GM23338 (cell line): ENCODE results near the gene ATP10A. TPM values are rescaled to one million over a fixed set of nuclear protein-coding genes. Genes with fewer than 3 reads are reported as not detected.

Source experiments
- ATAC-seq: fragments of 200-7000 bp; cut with Tn5 transposase; 3 replicates; pipeline ENCODE4 v1.9.1; 2020
- DNase-seq: peaks from one replicate; pipeline ENCODE4 v3.0.0-alpha.2; 2015; ENCODE audit warnings: low spot score
- H2AFZ ChIP-seq: fragments of 200-600 bp; sonication (generic); 2 replicates; pipeline ENCODE4 v1.8.0; 2016; ENCODE audit warnings: antibody characterized with exemption, mild to moderate bottlenecking, moderate library complexity
- H3F3A ChIP-seq: fragments of 200-600 bp; sonication (generic); replicated peaks from 2 replicates; pipeline ENCODE4 v1.8.0; 2017; ENCODE audit warnings: antibody characterized with exemption, mixed run types, low read depth
- H3K27ac ChIP-seq: fragments of 200-600 bp; sonication (generic); 2 replicates; pipeline ENCODE4 v1.6.1; 2016; ENCODE audit warnings: low read depth
- H3K27me3 ChIP-seq: fragments of 200-600 bp; sonication (generic); 2 replicates; pipeline ENCODE4 v1.8.0; 2016; ENCODE audit warnings: mild to moderate bottlenecking, mixed run types, moderate library complexity; ENCODE audit not compliant: insufficient read depth
- H3K36me3 ChIP-seq: fragments of 200-600 bp; sonication (generic); 2 replicates; pipeline ENCODE4 v1.8.0; 2016; ENCODE audit warnings: mild to moderate bottlenecking; ENCODE audit not compliant: insufficient read depth
- H3K4me1 ChIP-seq: fragments of 200-600 bp; sonication (generic); 2 replicates; pipeline ENCODE4 v1.8.0; 2016; ENCODE audit warnings: mild to moderate bottlenecking, moderate library complexity; ENCODE audit not compliant: insufficient read depth
- H3K4me2 ChIP-seq: fragments of 200-600 bp; sonication (generic); 2 replicates; pipeline ENCODE4 v1.7.1; 2017; ENCODE audit warnings: mixed run types
- H3K4me3 ChIP-seq: fragments of 200-600 bp; sonication (generic); 2 replicates; pipeline ENCODE4 v1.6.1; 2016; ENCODE audit warnings: mixed run types
- H3K79me2 ChIP-seq: fragments of 200-600 bp; sonication (generic); replicated peaks from 2 replicates; pipeline ENCODE4 v1.8.0; 2017; ENCODE audit warnings: mild to moderate bottlenecking; ENCODE audit not compliant: insufficient read depth
- H3K9me2 ChIP-seq: fragments of 200-600 bp; sonication (generic); 2 replicates; pipeline ENCODE4 v1.8.0; 2017; ENCODE audit not compliant: insufficient read depth
- H4K20me1 ChIP-seq: fragments of 200-600 bp; sonication (generic); replicated peaks from 2 replicates; pipeline ENCODE4 v1.8.0; 2017; ENCODE audit warnings: mild to moderate bottlenecking; ENCODE audit not compliant: insufficient read depth
- H3K27ac Mint-ChIP-seq: 2 replicates; pipeline ENCODE4 v1.8.0; 2020; ENCODE audit warnings: inconsistent platforms, mild to moderate bottlenecking, moderate library complexity, mixed read lengths
- H3K27me3 Mint-ChIP-seq: 3 replicates; pipeline ENCODE4 v1.8.0; 2022; ENCODE audit warnings: low read depth, mild to moderate bottlenecking, moderate library complexity, mixed read lengths, inconsistent platforms; ENCODE audit not compliant: insufficient read depth, poor library complexity
- H3K36me3 Mint-ChIP-seq: 3 replicates; pipeline ENCODE4 v1.8.0; 2021; ENCODE audit warnings: low read depth, mild to moderate bottlenecking, inconsistent platforms, moderate library complexity, mixed read lengths
- H3K4me1 Mint-ChIP-seq: 3 replicates; pipeline ENCODE4 v1.8.0; 2020; ENCODE audit warnings: mild to moderate bottlenecking, inconsistent platforms, mixed read lengths
- H3K4me3 Mint-ChIP-seq: 3 replicates; pipeline ENCODE4 v1.8.0; 2021; ENCODE audit warnings: moderate library complexity, mild to moderate bottlenecking, inconsistent platforms, mixed read lengths
- H3K9me3 Mint-ChIP-seq: 3 replicates; pipeline ENCODE4 v1.8.0; 2020; ENCODE audit warnings: moderate library complexity, mild to moderate bottlenecking, inconsistent platforms, mixed read lengths
- CREB1 ChIP-seq: fragments of 250-450 bp; sonication (Bioruptor Pico); IDR thresholded peaks from 2 replicates; pipeline ENCODE4 v1.5.0; 2020; ENCODE audit warnings: low read depth, mild to moderate bottlenecking, moderate library complexity
- ETS1 ChIP-seq: IDR thresholded peaks from 2 replicates; pipeline ENCODE4 v1.6.1; 2016; ENCODE audit warnings: antibody characterized with exemption
- EZH2 ChIP-seq: fragments of 200-600 bp; sonication (generic); IDR thresholded peaks from one replicate; pipeline ENCODE4 v1.8.0; 2017; ENCODE audit warnings: antibody characterized with exemption, mild to moderate bottlenecking, low read depth; ENCODE audit not compliant: unreplicated experiment
- EZH2phosphoT487 ChIP-seq: fragments of 200-600 bp; sonication (generic); IDR thresholded peaks from one replicate; pipeline ENCODE4 v1.8.1; 2018; ENCODE audit warnings: antibody characterized with exemption; ENCODE audit not compliant: unreplicated experiment
- JUNB ChIP-seq: IDR thresholded peaks from one replicate; pipeline ENCODE4 v1.6.1; 2016; ENCODE audit warnings: antibody characterized with exemption; ENCODE audit not compliant: unreplicated experiment
- NANOG ChIP-seq: IDR thresholded peaks from 2 replicates; pipeline ENCODE4 v1.6.1; 2016; ENCODE audit warnings: antibody characterized with exemption, borderline replicate concordance
- POLR2AphosphoS5 ChIP-seq: IDR thresholded peaks from 2 replicates; pipeline ENCODE4 v1.6.1; 2016; ENCODE audit warnings: antibody characterized with exemption, low read depth
- REST ChIP-seq: IDR thresholded peaks from one replicate; pipeline ENCODE4 v1.6.1; 2018; ENCODE audit warnings: antibody characterized with exemption; ENCODE audit not compliant: unreplicated experiment
- STAT1 ChIP-seq: IDR thresholded peaks from one replicate; pipeline ENCODE4 v1.6.1; 2016; ENCODE audit warnings: antibody characterized with exemption; ENCODE audit not compliant: unreplicated experiment
- ZNF114 ChIP-seq: fragments of 250-450 bp; sonication (Bioruptor Pico); IDR thresholded peaks from 2 replicates; pipeline ENCODE4 v1.5.0; 2020; ENCODE audit warnings: mild to moderate bottlenecking, moderate library complexity
- ZNF331 ChIP-seq: fragments of 250-450 bp; sonication (Bioruptor Pico); IDR thresholded peaks from 2 replicates; pipeline ENCODE4 v1.5.0; 2020; ENCODE audit warnings: low read depth, mild to moderate bottlenecking, moderate library complexity
- ZNF462 ChIP-seq: fragments of 250-450 bp; sonication (Bioruptor Pico); IDR thresholded peaks from 2 replicates; pipeline ENCODE4 v1.5.0; 2020; ENCODE audit warnings: mild to moderate bottlenecking, moderate library complexity
- polyA plus RNA-seq: library from polyadenylated mRNA; unstranded; fragments of >200 nt; fragmentation: Nextera tagmentation; extraction: Ambion mirVana; gene quantifications from 2 replicates; pipeline ENCODE4 v1.2.1, GENCODE V29; 2016
- total RNA-seq: library from RNA; depleted of rRNA; stranded (reverse); fragments of >200 nt; shearing (Covaris generic); gene quantifications from 2 replicates; pipeline ENCODE4 v1.2.3, GENCODE V29; 2014

Gene ATP10A
- total and polyA plus RNA-seq, 2 experiments from 2014 or later, result 0.36 to 5.6 TPM

- no peak for TF ChIP-seq ETS1
These were observed 121.9 kb downstream of the ATP10A start (continued) for GRCh38 chr15:25741256-25741580.

GRCh38 chr15:25740383-25741255 lies 122.5 kb downstream of the ATP10A start:
- H3F3A ChIP-seq, result no peaks in the 10 kb centered on the region
- H3K79me2 ChIP-seq, result no peaks in the 10 kb centered on the region
- ATAC-seq (no peak), DNase-seq (no peak)
- Mint-ChIP-seq H3K27me3 (no peaks in the 10 kb centered on the region), H3K4me3 (no peak overlapping the region), H3K36me3 (no peaks in the 10 kb centered on the region), H3K4me1 (no peaks in the 10 kb centered on the region; the same call in 2 of the 3 replicates), H3K9me3 (no peaks in the 10 kb centered on the region), H3K27ac (no peak overlapping the region)
- H4K20me1 ChIP-seq, result no peaks in the 10 kb centered on the region
- no peaks in the 10 kb centered on the region for H3K4me1 ChIP-seq
- no peak overlapping the region for H2AFZ ChIP-seq
- no peaks in the 10 kb centered on the region for H3K9me2 ChIP-seq
- H3K4me3 ChIP-seq, result no peak overlapping the region
- H3K36me3 ChIP-seq, result no peaks in the 10 kb centered on the region
- H3K4me2 ChIP-seq, result no peak overlapping the region
- H3K27me3 ChIP-seq, result no peaks in the 10 kb centered on the region
- no peak overlapping the region for H3K27ac ChIP-seq
- TF ChIP-seq STAT1 (no peak), EZH2phosphoT487 (no peak), ZNF114 (CRISPR knock-in tag) (no peak), EZH2 (no peak), ZNF331 (CRISPR knock-in tag) (no peak), CREB1 (no peak), ETS1 (no peak), NANOG (no peak), JUNB (no peak), ZNF462 (CRISPR knock-in tag) (no peak), REST (no peak), POLR2AphosphoS5 (no peak)
